ENCODE results near the gene LYST.
"Not testable (repeated sequence)": the region's sequence is repeated elsewhere in the genome, so short reads cannot be mapped to it uniquely, and the experiment has no call there.

Gene LYST

GRCh38 chr1:235866205-235866912, at the start of gene LYST:
Gene LYST (minus strand): TSS chr1:235866906. CDS start chr1:235830417, 36,489 bp downstream.
- peak; percentile 39 for DNase-seq

- DNase-seq: not testable (repeated sequence)
Measured at GRCh38 chr1:235915489-235915888, 48.8 kb upstream of the LYST start.

DNA sequence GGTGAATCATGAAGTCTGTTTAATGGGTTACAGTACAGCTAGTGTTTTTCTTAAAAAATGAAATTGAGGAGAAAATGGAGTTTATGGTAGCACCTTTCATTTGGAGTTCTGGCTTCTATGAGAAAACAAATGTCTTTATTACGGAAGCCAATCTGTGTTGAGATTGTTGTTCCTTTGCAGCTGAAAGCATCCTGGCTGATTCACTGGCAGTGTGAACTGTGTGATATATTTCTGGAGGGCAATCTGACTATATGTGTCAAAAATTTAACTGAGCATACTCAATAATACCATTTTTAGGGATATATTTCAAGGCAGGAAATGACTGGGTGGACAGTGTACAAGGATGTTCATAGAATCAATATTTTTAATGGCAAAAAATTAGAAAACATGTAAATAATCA, 46.6 kb upstream of the LYST start:
- no peak for DNase-seq

- DNase-seq: no peak
Measured at GRCh38 chr1:235911876-235912275, 45.2 kb upstream of the LYST start.

GRCh38 chr1:235911300-235911662, 44.6 kb upstream of the LYST start:
- DNase-seq: no peak

DNA sequence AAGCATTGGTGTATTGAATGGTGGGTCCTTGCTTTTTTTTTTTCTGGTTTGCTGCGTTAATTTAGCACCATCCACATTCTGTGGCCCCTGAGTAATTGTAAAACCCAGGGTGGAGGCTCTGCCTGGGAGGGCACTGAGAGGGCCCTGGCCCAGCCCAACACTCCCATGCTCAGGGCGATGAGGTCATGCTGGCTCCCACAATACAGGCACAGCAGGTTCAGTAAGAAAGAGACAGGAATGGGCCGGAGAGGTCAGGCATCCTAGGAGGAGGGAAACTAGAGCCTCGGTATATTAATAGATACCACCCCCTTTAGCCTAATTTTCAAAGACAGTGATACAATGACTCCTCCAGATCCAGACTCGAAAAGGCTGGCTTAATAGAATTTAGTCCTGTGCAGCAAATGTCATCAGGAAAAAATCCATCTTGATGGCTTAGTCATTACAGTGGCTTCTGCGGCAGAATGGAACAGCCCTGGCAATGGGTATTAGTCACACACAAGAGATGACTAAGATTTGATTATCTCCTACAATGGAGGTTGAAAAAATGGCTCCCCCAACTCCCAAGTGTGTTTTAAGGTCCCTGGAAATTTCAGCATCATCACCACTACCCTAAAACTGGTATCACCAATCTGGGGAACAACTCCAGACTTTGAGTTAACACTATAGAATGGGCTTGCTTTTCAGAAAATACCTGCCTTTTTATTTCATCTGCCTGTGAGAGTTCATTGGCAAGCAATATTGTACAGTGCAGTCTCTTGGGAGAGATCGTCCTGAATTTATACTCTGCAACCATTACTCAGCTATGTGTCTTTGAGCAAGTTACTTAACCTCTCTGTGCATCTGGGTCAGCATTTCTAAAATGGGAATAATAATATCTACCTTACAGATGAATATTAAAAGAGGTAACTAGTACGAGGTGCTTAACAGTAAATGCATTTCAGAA, 43.9 kb upstream of the LYST start:
- DNase-seq: no peak

DNA sequence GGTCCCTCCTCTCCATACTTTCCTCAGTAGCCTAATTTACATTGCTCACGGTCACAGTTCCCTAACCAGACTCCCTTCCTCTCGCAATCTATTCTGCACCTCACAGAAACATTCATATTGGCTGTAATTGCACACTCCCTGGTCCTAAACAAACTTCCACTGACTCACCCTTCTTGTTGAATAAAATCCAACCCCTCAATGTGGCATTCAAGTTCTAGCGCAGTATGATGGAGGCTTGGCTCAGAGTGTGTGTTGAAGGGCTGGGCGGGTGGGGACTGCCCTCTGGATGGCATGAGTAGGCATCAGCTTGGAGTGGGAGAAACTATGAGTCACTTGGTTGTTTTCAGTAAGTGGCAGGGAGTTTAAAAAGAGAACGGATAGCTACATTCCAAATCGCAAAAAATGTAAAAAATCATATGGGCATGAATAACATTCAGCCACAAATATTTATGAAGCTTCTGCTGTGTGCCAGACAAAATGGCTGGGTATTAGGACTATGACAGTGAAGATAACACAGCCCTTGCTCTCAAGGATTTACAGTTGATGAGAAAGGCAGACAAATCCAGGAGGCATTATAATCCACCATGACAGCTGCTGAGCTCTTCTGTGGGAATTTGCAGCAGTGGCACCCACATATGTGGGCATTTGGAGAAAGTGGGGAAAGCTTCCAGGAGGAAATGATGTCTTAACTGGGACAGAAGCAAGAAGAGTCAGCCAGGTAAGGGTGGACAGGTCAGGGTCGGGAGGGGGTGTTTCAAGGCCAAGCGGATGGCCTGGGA, 42.2 kb upstream of the LYST start:
- no peak for DNase-seq

- no peak for DNase-seq
Measured at GRCh38 chr1:235907897-235908240, 41.2 kb upstream of the LYST start.

- DNase-seq: no peak
Measured at GRCh38 chr1:235907187-235907896, 40.6 kb upstream of the LYST start.

GRCh38 chr1:235906436-235906835, 39.7 kb upstream of the LYST start:
- DNase-seq: no peak

GRCh38 chr1:235903809-235904208, 37.1 kb upstream of the LYST start:
- not testable (repeated sequence) for DNase-seq

DNA sequence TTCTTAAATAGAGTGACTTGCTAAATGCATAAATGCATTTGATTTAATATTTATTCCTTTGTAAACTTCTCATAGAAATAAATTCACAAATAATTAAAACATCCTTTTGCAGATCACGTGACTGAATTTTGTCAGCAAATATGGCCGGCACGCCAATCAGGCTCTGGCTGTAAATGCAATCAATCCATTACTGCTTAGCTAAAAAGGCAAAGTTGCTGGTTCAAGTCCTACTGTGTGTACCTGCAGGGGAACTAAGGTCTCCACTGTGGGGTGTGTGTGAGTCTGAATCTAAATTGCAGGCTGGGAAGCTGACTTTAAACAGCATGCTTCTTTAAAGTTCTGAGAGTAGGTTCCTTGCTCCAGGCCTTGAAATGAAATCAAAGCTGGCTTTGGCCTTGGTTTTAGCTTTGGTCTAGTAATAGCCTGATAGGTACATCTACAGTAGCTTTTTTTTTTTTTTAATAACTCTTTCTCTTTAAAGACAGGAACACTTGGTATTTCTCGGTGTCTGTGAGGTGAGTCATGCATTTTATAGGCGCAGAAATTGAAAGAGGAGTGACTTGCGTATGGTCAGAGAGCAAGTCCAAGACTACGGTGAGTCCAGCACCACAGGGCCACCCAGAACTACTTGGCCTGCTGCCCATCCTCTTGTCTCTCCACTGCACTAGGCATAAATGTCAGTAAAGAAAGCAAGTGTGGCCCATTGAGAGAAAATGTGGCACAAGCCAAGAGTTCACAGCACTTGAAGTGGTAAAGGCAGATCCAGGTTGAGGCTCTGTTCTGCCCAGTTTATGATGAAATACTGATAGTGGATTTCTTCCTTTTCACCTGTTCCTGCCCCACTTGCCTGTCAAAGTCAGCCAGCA, 36.2 kb upstream of the LYST start:
- DNase-seq: no peak

- no peak for DNase-seq
Measured at GRCh38 chr1:235901461-235901860, 34.8 kb upstream of the LYST start.

- no peak for DNase-seq
Measured at GRCh38 chr1:235898126-235898525, 31.4 kb upstream of the LYST start.

DNA sequence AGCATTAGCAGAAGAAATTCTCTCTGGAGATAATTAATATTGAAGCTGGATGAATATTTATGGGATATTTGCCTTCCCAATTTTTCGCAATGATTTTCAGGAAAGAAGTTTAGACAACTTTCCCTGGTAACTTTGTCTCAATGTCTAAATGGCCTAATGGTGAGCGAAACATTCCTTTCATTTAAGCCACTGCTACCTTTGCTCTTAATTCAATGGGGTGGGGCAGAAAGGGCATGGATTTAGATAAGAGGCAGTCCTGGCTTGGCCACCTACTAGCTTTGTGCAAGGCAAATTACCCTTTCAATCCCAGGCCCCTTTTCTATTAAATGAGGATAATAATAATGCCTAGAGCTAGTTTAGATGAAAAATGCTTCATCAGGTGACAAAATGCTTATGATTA, 27.1 kb upstream of the LYST start:
- no peak for DNase-seq

DNA sequence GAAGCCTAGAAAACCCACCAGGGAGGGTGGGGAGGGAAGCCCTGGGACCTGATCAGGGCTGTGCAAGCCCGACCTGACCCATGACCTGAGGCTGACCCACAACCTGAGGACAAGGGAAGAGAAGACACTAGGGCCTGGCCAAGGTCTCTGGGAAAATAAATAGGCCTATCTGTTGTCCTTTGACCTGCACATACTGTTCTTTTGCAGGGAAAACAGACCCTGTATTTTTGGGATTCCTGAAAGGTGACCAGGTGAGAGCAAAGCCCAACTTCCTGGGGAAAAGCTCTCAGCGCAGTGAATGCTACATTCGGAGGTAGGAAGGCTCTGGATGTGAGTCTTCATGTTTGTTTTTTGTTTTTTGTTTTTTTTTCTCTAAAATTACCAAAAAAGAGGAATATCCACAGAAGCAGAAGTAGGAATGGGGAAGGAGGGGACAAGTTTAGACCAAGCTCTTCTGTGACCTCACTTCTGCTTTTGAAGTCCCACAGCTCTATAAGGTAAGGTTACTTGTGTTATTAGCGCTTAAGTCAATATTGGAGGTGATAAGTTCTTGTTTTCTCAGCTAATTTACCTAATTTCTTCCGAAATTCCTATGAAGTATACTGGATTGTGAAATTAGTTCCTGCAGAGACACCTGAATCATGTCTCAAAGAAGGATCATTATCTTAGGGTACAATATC, 26.2 kb upstream of the LYST start:
- DNase-seq: no peak

GRCh38 chr1:235892202-235892601, 25.5 kb upstream of the LYST start:
- DNase-seq: no peak

DNA sequence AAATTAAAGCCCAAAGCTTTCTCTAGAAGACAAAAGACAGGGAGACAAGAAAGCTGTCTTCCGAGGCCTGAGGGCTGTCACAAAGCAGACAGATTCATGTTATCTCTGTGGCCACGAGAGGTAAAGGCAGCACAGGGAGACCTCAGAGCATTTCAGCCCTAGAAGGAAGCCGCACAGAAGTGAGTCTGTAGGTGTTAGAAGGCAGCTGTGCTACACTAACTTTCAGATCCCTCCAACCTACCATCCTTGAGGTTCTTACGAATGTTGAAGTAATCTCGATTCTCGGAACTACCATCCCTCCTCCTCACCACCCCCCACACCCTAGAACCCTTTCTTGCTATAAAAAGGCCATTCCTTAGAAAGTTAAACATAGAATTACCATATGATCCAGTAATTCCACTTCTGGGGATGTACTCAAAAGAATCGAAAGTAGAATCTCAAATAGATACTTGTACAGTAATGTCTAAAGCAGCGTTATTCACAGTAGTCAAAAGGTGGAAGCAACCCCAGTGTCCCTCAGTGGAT, 21.5 kb upstream of the LYST start:
- peak; percentile 33 for DNase-seq

DNA sequence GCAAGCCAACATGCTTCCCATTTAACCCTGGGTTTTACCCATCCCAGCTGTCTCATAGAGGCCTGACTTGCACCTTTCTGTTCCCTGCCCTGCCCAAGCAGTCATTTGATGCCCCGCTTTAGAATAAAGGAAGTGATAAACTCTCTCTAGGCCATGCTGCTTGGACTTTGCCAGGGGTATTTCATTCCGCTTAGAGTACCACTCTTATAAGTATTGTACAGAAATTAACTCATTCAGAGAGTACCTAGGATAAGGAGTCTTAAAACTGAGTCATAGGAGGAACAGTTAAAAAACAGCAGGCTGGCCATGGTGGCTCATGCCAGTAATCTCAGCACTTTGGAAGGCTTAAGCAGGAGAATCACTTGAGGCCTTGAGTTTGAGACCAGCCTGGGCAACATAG, 21.0 kb upstream of the LYST start:
- no peak for DNase-seq

GRCh38 chr1:235885655-235886262, 19.1 kb upstream of the LYST start:
- DNase-seq: no peak
